Ishikawa (cell line): ENCODE measurements around the gene KCNB1.
A peak's percentile ranks its signal among the peaks of the same experiment; 100 is the strongest.

ENCODE experiments used
- CEBPB ChIP-seq: IDR thresholded peaks from 2 replicates; pipeline ENCODE4 v1.6.1; 2012
- CREB1 ChIP-seq: IDR thresholded peaks from 2 replicates; pipeline ENCODE4 v1.6.1; 2012; ENCODE audit warnings: low read depth
- EGR1 ChIP-seq: IDR thresholded peaks from 2 replicates; pipeline ENCODE4 v1.6.1; 2012
- EP300 ChIP-seq: IDR thresholded peaks from 2 replicates; pipeline ENCODE4 v1.6.1; 2012; ENCODE audit warnings: borderline replicate concordance
- FOXM1 ChIP-seq: IDR thresholded peaks from 2 replicates; pipeline ENCODE4 v1.6.1; 2012; ENCODE audit warnings: low read depth, borderline replicate concordance
- NFIC ChIP-seq: IDR thresholded peaks from 2 replicates; pipeline ENCODE4 v1.6.1; 2012
- RAD21 ChIP-seq: IDR thresholded peaks from 2 replicates; pipeline ENCODE4 v1.6.1; 2012; ENCODE audit warnings: low read depth
- TAF1 ChIP-seq: IDR thresholded peaks from 2 replicates; pipeline ENCODE4 v1.6.1; 2012; ENCODE audit warnings: low read depth, mild to moderate bottlenecking
- TCF12 ChIP-seq: IDR thresholded peaks from 2 replicates; pipeline ENCODE4 v1.6.1; 2012; ENCODE audit warnings: low read depth
- TEAD4 ChIP-seq: IDR thresholded peaks from 2 replicates; pipeline ENCODE4 v1.6.1; 2012
- YY1 ChIP-seq: IDR thresholded peaks from 2 replicates; pipeline ENCODE4 v1.6.1; 2012; ENCODE audit warnings: low read depth
- ZBTB7A ChIP-seq: IDR thresholded peaks from 2 replicates; pipeline ENCODE4 v1.6.1; 2012; ENCODE audit warnings: low read depth
- TF ChIP-seq, protein P1 (sequence below): IDR thresholded peaks from 2 replicates; pipeline ENCODE4 v1.6.1; 2012
- TF ChIP-seq, protein P2 (sequence below): IDR thresholded peaks from 2 replicates; pipeline ENCODE4 v1.6.1; 2012
- TF ChIP-seq, protein P3 (sequence below): IDR thresholded peaks from 2 replicates; pipeline ENCODE4 v1.6.1; 2012; ENCODE audit warnings: low read depth, mild to moderate bottlenecking

Gene KCNB1

DNA sequence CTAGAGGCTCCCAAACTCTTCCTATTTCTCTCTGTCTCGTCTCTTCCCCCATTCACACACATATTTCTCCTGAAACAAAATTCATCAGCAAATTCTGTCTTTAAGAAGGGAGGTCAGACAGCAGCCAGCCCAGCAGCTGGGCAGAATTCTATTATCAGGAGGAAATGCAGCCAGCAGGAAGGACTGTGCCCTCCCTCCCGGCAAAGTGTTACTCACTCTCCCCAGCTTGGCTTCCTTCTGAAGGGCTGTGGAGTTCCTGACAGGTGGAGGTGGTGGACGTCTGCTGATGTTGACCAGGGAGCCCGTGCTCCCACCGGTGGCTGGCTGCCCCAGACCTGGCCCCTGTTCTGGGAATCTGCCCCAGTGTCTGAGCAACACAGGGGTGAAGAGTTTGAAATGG lies 37.3 kb downstream of the KCNB1 start:
- no peak for TF ChIP-seq CEBPB

DNA sequence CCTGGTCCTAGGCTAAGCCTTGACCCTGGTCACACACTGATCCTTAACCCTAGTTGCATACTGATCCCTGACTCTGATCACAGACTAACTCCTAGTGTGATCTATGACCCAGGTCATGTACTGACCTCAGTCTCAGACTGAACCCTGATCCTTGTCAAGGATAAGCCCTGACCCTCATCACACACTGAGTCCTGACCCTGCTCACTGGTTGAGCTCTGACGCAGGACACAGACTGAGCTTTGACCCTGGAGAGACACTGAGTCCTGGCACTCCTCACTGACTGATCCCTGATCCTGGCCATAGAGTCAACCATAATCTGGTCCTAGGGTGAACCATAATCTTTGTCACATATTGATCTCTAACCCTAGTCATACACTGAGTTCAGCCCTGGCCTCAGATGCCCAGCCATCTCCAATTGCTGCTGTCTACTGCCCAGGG lies 37.9 kb downstream of the KCNB1 start:
- TF ChIP-seq FOXM1: no peak

DNA sequence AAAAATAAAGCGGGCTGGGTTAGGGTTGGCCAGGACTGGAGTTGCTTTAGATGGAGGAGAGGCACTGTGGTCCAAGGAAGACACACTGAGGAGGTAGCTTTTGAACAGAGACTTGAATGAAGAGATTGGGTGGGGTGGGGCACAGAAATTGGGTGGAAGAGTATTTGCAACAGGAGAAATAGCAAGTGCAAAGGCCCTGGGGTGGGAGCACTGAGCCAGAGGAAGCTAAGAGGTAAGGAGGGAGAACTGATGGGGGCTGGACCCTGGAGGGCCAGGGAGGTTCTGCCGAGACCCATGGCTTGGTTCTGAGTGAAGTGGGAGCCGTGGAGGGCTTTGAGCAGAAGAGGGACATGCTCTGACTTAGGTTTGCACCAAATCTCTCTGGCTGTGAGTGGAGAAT lies 45.4 kb downstream of the KCNB1 start:
- TF ChIP-seq RAD21 (no peak), TCF12 (no peak), EGR1 (no peak), EP300 (no peak), TEAD4 (no peak), NFIC (no peak), CEBPB (no peak)
- TF ChIP-seq, protein P1, sequence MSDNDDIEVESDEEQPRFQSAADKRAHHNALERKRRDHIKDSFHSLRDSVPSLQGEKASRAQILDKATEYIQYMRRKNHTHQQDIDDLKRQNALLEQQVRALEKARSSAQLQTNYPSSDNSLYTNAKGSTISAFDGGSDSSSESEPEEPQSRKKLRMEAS: no peak
- TF ChIP-seq, protein P2, sequence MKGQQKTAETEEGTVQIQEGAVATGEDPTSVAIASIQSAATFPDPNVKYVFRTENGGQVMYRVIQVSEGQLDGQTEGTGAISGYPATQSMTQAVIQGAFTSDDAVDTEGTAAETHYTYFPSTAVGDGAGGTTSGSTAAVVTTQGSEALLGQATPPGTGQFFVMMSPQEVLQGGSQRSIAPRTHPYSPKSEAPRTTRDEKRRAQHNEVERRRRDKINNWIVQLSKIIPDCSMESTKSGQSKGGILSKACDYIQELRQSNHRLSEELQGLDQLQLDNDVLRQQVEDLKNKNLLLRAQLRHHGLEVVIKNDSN: no peak
- TF ChIP-seq, protein P3, sequence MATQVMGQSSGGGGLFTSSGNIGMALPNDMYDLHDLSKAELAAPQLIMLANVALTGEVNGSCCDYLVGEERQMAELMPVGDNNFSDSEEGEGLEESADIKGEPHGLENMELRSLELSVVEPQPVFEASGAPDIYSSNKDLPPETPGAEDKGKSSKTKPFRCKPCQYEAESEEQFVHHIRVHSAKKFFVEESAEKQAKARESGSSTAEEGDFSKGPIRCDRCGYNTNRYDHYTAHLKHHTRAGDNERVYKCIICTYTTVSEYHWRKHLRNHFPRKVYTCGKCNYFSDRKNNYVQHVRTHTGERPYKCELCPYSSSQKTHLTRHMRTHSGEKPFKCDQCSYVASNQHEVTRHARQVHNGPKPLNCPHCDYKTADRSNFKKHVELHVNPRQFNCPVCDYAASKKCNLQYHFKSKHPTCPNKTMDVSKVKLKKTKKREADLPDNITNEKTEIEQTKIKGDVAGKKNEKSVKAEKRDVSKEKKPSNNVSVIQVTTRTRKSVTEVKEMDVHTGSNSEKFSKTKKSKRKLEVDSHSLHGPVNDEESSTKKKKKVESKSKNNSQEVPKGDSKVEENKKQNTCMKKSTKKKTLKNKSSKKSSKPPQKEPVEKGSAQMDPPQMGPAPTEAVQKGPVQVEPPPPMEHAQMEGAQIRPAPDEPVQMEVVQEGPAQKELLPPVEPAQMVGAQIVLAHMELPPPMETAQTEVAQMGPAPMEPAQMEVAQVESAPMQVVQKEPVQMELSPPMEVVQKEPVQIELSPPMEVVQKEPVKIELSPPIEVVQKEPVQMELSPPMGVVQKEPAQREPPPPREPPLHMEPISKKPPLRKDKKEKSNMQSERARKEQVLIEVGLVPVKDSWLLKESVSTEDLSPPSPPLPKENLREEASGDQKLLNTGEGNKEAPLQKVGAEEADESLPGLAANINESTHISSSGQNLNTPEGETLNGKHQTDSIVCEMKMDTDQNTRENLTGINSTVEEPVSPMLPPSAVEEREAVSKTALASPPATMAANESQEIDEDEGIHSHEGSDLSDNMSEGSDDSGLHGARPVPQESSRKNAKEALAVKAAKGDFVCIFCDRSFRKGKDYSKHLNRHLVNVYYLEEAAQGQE: no peak

DNA sequence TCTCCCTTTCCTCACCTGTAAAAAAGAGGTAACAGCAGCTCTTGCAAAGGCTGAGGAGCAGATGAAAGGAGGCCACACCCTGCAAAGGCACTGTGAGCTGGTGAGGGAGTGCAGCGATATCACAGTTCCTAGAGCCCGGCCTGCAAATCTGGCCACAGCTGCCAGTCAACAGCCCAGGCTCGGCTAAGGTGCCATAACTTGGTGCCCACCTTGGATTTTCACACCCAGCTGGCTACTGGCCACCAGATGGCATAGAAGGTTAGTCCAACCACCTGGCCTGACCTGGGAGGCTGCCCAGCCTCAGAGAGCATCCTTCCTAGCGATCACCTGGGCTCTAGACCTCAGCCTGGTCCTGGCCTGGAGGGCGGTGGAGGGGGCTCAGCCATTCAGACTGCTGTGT lies 46.8 kb downstream of the KCNB1 start:
- TF ChIP-seq, protein P3: no peak
- TF ChIP-seq CEBPB (no peak), YY1 (no peak), TCF12 (no peak), EP300 (no peak), FOXM1 (no peak), EGR1 (no peak), RAD21 (peak; percentile 37)
- TF ChIP-seq, protein P1: no peak

DNA sequence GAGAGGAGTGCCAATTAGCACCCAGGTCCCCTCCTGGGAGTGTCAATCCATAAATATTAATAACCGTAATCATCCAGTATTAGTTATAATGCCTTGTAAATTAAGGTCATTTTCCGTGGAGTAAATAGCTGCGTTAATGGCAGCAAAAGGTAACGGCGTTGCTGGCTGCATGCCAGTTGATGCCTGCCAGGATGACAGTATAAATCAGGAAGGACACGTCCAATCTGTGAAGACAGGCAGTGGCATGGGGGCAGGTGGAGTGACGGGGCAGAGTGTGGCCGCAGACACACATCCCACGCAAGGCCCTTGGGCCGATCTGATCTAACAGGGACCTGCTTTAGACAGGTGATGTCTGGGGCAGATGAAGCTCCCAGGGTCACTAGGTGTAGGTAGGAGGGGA lies 49.1 kb downstream of the KCNB1 start:
- no peak for TF ChIP-seq YY1
- TF ChIP-seq TAF1: no peak
- TF ChIP-seq EP300: no peak
- TF ChIP-seq EGR1: no peak
- no peak for TF ChIP-seq ZBTB7A
- no peak for TF ChIP-seq FOXM1
- no peak for TF ChIP-seq TCF12
- TF ChIP-seq, protein P1: no peak
- TF ChIP-seq, protein P2: no peak
- no peak for TF ChIP-seq TEAD4
- no peak for TF ChIP-seq CREB1
- TF ChIP-seq, protein P3: no peak
- no peak for TF ChIP-seq CEBPB
- TF ChIP-seq RAD21: no peak
- no peak for TF ChIP-seq NFIC
